HEK293 (cell line): ENCODE results near the gene TUBG1.
"Not testable (repeated sequence)": the region's sequence is repeated elsewhere in the genome, so short reads cannot be mapped to it uniquely, and the experiment has no call there.

Source experiments
- CTCF ChIP-seq: fragments of 450-650 bp; formaldehyde crosslinking; IDR thresholded peaks from 2 replicates; pipeline ENCODE4 v1.5.1; 2016; ENCODE audit warnings: missing biosample characterization, missing genetic modification characterization
- PATZ1 ChIP-seq: fragments of 450-650 bp; formaldehyde crosslinking; IDR thresholded peaks from 2 replicates; pipeline ENCODE4 v1.5.1; 2016; ENCODE audit warnings: missing biosample characterization, missing genetic modification characterization
- PRDM1 ChIP-seq: fragments of 450-650 bp; formaldehyde crosslinking; IDR thresholded peaks from 2 replicates; pipeline ENCODE4; 2016; ENCODE audit warnings: missing biosample characterization, missing genetic modification characterization
- PRDM10 ChIP-seq: fragments of 450-650 bp; formaldehyde crosslinking; IDR thresholded peaks from 2 replicates; pipeline ENCODE4 v1.5.1; 2016; ENCODE audit warnings: missing biosample characterization, missing genetic modification characterization
- REST ChIP-seq: fragments of 450-650 bp; formaldehyde crosslinking; IDR thresholded peaks from 2 replicates; pipeline ENCODE4 v1.5.1; 2016; ENCODE audit warnings: missing biosample characterization, missing genetic modification characterization
- ZBTB21 ChIP-seq: fragments of 450-650 bp; formaldehyde crosslinking; IDR thresholded peaks from 2 replicates; pipeline ENCODE4 v1.5.1; 2017; ENCODE audit warnings: missing biosample characterization, missing genetic modification characterization
- ZNF121 ChIP-seq: fragments of 450-650 bp; formaldehyde crosslinking; IDR thresholded peaks from 2 replicates; pipeline ENCODE4 v1.5.1; 2016; ENCODE audit warnings: missing biosample characterization, missing genetic modification characterization
- ZNF174 ChIP-seq: fragments of 450-650 bp; formaldehyde crosslinking; IDR thresholded peaks from 2 replicates; pipeline ENCODE4 v1.5.0; 2017; ENCODE audit warnings: missing biosample characterization, mild to moderate bottlenecking, missing genetic modification characterization
- ZNF404 ChIP-seq: fragments of 450-650 bp; formaldehyde crosslinking; IDR thresholded peaks from 2 replicates; pipeline ENCODE4 v1.5.1; 2017; ENCODE audit warnings: missing biosample characterization, missing genetic modification characterization
- ZNF473 ChIP-seq: fragments of 450-650 bp; formaldehyde crosslinking; IDR thresholded peaks from 2 replicates; pipeline ENCODE4 v1.5.1; 2017; ENCODE audit warnings: missing biosample characterization, missing genetic modification characterization
- ZNF514 ChIP-seq: fragments of 450-650 bp; formaldehyde crosslinking; IDR thresholded peaks from 2 replicates; pipeline ENCODE4 v1.5.1; 2016; ENCODE audit warnings: missing biosample characterization, missing genetic modification characterization
- ZNF560 ChIP-seq: fragments of 450-650 bp; formaldehyde crosslinking; IDR thresholded peaks from 2 replicates; pipeline ENCODE4 v1.5.1; 2017; ENCODE audit warnings: missing biosample characterization, missing genetic modification characterization, borderline replicate concordance
- ZNF660 ChIP-seq: fragments of 450-650 bp; IDR thresholded peaks from 2 replicates; pipeline ENCODE4 v1.5.1; 2018; ENCODE audit warnings: missing biosample characterization, mild to moderate bottlenecking, missing genetic modification characterization

- TF ChIP-seq PRDM1 (tag by site-specific recombination); ZNF514 (tag by site-specific recombination); ZBTB21 (tag by site-specific recombination); CTCF; ZNF404; PATZ1 (tag by site-specific recombination); ZNF174; REST (tag by site-specific recombination); PRDM10 (tag by site-specific recombination); ZNF560 (tag by site-specific recombination); ZNF660 (tag by site-specific recombination); ZNF473: not testable (repeated sequence)
- peak; percentile 30; the same call in 1 of the 2 replicates for TF ChIP-seq ZNF121 (tag by site-specific recombination)
Observed at GRCh38 chr17:42621987-42622386, 12.5 kb downstream of the TUBG1 start.
